ENCODE results near the gene MGAT3.
"Not testable (repeated sequence)": the region's sequence is repeated elsewhere in the genome, so short reads cannot be mapped to it uniquely, and the experiment has no call there.

Gene MGAT3

GRCh38 chr22:39456522-39457197 lies at the start of gene MGAT3:
TSS of gene MGAT3 (plus strand) at chr22:39457012. CDS start at chr22:39487348, 30,336 bp downstream.
- no peak for DNase-seq (ENCODE audit: low read depth, low spot score)
- H3K27ac ChIP-seq: no peak within 1 kb of the TSS

GRCh38 chr22:39408173-39408572 lies 48.6 kb upstream of the MGAT3 start:
- peak overlapping the region; percentile 21 for H3K27ac ChIP-seq
- DNase-seq (ENCODE audit: low read depth, low spot score): peak; percentile 39

- peak overlapping the region; percentile 21 for H3K27ac ChIP-seq
- no peak for DNase-seq (ENCODE audit: low read depth, low spot score)
These were observed 48.0 kb upstream of the MGAT3 start for GRCh38 chr22:39408807-39409206.

GRCh38 chr22:39409516-39410029 lies 47.2 kb upstream of the MGAT3 start:
- no peak overlapping the region for H3K27ac ChIP-seq
- DNase-seq (ENCODE audit: low read depth, low spot score): no peak

GRCh38 chr22:39410264-39410663 lies 46.5 kb upstream of the MGAT3 start:
- H3K27ac ChIP-seq: no peak overlapping the region
- DNase-seq (ENCODE audit: low read depth, low spot score): no peak

GRCh38 chr22:39411828-39412365 lies 44.9 kb upstream of the MGAT3 start:
- not testable (repeated sequence) for DNase-seq (ENCODE audit: low read depth, low spot score); H3K27ac ChIP-seq

- not testable (repeated sequence) for DNase-seq (ENCODE audit: low read depth, low spot score); H3K27ac ChIP-seq
These were observed 43.6 kb upstream of the MGAT3 start for GRCh38 chr22:39413204-39413603.

GRCh38 chr22:39414377-39414776 lies 42.4 kb upstream of the MGAT3 start:
- DNase-seq (ENCODE audit: low read depth, low spot score): no peak
- H3K27ac ChIP-seq: no peak overlapping the region

GRCh38 chr22:39414886-39415285 lies 41.9 kb upstream of the MGAT3 start:
- H3K27ac ChIP-seq: no peak overlapping the region
- no peak for DNase-seq (ENCODE audit: low read depth, low spot score)

- no peak overlapping the region for H3K27ac ChIP-seq
- no peak for DNase-seq (ENCODE audit: low read depth, low spot score)
These were observed 41.3 kb upstream of the MGAT3 start for GRCh38 chr22:39415506-39415905.

GRCh38 chr22:39416319-39416718 lies 40.5 kb upstream of the MGAT3 start:
- no peak for DNase-seq (ENCODE audit: low read depth, low spot score)

GRCh38 chr22:39417641-39418040 lies 39.2 kb upstream of the MGAT3 start:
- DNase-seq (ENCODE audit: low read depth, low spot score): no peak
- H3K27ac ChIP-seq: no peak overlapping the region

More at GRCh38 chr22:39416319-39416718, 40.5 kb upstream of the MGAT3 start:
- no peak overlapping the region for H3K27ac ChIP-seq

- DNase-seq (ENCODE audit: low read depth, low spot score): no peak
- H3K27ac ChIP-seq: no peak overlapping the region
These were observed 38.1 kb upstream of the MGAT3 start for GRCh38 chr22:39418696-39419095.

- DNase-seq (ENCODE audit: low read depth, low spot score): no peak
- H3K27ac ChIP-seq: no peak overlapping the region
These were observed 37.7 kb upstream of the MGAT3 start for GRCh38 chr22:39419096-39419495.

- no peak overlapping the region for H3K27ac ChIP-seq
- no peak for DNase-seq (ENCODE audit: low read depth, low spot score)
These were observed 36.9 kb upstream of the MGAT3 start for GRCh38 chr22:39419911-39420310.

- DNase-seq (ENCODE audit: low read depth, low spot score): no peak
- H3K27ac ChIP-seq: no peak overlapping the region
These were observed 35.1 kb upstream of the MGAT3 start for GRCh38 chr22:39421691-39422090.

GRCh38 chr22:39422101-39422500 lies 34.7 kb upstream of the MGAT3 start:
- no peak for DNase-seq (ENCODE audit: low read depth, low spot score)
- H3K27ac ChIP-seq: no peak overlapping the region

GRCh38 chr22:39422721-39423120 lies 34.1 kb upstream of the MGAT3 start:
- DNase-seq (ENCODE audit: low read depth, low spot score): no peak
- no peak overlapping the region for H3K27ac ChIP-seq

- no peak overlapping the region for H3K27ac ChIP-seq
- DNase-seq (ENCODE audit: low read depth, low spot score): no peak
These were observed 32.8 kb upstream of the MGAT3 start for GRCh38 chr22:39423976-39424375.

- DNase-seq (ENCODE audit: low read depth, low spot score): no peak
- H3K27ac ChIP-seq: no peak overlapping the region
These were observed 30.3 kb upstream of the MGAT3 start for GRCh38 chr22:39426380-39427043.

Data from epithelial cell of prostate (primary cell).